ENCODE measurements around the gene TLX2.
A peak's percentile ranks its signal among the peaks of the same experiment; 100 is the strongest.
"Not testable (repeated sequence)": the region's sequence is repeated elsewhere in the genome, so short reads cannot be mapped to it uniquely, and the experiment has no call there.

Gene TLX2

DNA sequence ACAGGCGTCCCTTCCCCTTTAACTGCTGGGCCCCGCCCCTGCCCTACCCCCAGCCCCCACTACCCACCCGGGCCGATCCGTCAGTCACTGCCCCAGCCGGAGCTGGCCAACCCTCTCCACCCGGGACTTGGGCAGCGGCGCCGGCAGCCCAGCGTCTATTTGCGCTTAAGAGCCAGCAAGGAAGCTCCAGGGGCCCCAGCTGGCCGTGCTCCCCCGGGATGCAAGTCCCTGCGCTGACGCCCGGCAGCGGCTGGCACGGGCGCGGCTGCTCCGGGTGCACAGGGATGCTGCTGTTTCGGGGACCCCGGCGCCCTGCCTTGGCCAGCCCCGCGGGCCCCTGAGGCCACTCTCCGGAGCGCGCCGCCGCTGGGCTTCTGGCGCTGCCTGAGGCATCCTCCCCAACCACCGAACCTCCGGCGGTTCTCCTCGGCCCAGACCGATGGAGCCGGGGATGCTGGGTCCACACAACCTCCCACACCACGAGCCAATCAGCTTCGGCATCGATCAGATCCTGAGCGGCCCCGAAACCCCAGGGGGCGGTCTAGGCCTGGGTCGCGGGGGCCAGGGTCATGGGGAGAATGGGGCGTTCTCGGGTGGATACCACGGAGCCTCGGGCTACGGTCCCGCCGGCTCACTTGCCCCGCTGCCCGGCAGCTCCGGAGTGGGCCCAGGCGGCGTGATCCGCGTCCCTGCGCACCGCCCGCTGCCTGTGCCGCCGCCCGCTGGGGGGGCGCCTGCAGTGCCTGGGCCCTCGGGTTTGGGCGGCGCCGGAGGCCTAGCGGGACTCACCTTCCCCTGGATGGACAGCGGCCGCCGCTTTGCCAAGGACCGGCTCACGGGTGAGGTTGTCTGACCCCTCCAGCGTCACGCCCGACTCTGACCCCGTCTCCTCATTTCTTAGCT lies at the start of gene TLX2:
Gene TLX2, plus strand, starts transcription at position 83 of the 903 bp plus-strand sequence. Its CDS starts 357 bp downstream, at position 440.
- H3K4me3 ChIP-seq (ENCODE audit: low read depth, low read length) = no peak within 1 kb of the TSS
- DNase-seq (ENCODE audit: low read depth, low spot score) = no peak
- in situ Hi-C loops (cut with HindIII; ENCODE audit: low sequenced_read_pairs) = no loop called here
- TF ChIP-seq, protein P1, sequence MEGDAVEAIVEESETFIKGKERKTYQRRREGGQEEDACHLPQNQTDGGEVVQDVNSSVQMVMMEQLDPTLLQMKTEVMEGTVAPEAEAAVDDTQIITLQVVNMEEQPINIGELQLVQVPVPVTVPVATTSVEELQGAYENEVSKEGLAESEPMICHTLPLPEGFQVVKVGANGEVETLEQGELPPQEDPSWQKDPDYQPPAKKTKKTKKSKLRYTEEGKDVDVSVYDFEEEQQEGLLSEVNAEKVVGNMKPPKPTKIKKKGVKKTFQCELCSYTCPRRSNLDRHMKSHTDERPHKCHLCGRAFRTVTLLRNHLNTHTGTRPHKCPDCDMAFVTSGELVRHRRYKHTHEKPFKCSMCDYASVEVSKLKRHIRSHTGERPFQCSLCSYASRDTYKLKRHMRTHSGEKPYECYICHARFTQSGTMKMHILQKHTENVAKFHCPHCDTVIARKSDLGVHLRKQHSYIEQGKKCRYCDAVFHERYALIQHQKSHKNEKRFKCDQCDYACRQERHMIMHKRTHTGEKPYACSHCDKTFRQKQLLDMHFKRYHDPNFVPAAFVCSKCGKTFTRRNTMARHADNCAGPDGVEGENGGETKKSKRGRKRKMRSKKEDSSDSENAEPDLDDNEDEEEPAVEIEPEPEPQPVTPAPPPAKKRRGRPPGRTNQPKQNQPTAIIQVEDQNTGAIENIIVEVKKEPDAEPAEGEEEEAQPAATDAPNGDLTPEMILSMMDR (IDR thresholded peaks at IDR 0.05; ENCODE audit: low read depth, low read length) = no peak

DNA sequence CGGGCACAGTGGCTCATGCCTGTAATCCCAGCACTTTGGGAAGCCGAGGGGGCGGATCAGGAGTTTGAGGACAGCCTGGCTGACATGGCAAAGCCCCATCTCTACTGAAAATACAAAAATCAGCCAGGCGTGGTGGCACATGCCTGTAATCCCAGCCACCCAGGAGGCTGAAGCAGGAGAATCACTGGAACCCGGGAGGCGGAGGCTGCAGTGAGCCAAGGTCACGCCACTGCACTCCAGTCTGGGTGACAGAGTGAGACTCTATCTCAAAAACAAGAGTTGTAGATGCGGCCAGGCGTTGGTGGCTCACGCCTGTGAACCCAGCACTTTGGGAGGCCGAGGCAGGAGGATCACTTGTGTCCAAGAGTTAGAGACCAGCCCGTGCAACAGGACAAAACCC lies 43.5 kb upstream of the TLX2 start:
- in situ Hi-C loops (cut with HindIII; ENCODE audit: low sequenced_read_pairs); H3K4me3 ChIP-seq (ENCODE audit: low read depth, low read length); DNase-seq (ENCODE audit: low read depth, low spot score): not testable (repeated sequence)

DNA sequence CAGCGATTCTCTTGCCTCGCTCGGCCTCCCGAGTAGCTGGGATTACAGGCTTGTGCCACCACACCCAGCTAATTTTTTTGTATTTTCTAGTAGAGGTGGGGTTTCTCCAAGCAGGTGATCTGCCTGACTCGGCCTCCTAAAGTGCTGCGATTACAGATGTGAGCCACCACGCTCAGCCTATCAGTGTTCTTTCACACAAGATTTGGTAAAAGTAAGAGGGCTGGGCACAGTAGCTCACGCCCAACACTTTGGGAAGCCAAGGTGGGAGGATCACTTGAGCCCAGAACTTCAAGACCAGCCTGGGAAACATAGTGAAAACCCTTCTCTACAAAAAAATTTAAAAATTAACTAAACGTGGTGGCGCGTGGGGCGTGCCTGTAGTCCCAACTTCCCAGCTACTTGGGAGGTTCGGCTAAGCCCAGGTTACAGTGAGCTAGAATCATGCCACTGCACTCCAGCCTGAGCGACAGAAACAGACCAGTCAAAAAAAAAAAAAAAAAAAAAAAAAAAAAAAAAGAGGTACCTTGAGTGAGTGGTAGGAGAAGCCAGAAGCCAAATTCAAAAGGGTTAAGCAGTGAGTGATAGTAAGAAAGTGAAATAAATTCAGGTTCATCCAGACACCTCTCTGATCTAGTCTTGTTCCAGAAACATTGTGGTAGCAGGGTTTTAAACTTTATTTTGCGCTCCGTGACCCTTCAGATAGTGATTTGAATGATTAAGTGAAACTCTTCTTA lies 42.8 kb upstream of the TLX2 start:
- no peak for DNase-seq (ENCODE audit: low read depth, low spot score)
- peak overlapping the region; percentile 64 for H3K4me3 ChIP-seq (ENCODE audit: low read depth, low read length)
- TF ChIP-seq, protein P1 (IDR thresholded peaks at IDR 0.05; ENCODE audit: low read depth, low read length) = no peak
- in situ Hi-C loops (cut with HindIII; ENCODE audit: low sequenced_read_pairs) = no loop called here

DNA sequence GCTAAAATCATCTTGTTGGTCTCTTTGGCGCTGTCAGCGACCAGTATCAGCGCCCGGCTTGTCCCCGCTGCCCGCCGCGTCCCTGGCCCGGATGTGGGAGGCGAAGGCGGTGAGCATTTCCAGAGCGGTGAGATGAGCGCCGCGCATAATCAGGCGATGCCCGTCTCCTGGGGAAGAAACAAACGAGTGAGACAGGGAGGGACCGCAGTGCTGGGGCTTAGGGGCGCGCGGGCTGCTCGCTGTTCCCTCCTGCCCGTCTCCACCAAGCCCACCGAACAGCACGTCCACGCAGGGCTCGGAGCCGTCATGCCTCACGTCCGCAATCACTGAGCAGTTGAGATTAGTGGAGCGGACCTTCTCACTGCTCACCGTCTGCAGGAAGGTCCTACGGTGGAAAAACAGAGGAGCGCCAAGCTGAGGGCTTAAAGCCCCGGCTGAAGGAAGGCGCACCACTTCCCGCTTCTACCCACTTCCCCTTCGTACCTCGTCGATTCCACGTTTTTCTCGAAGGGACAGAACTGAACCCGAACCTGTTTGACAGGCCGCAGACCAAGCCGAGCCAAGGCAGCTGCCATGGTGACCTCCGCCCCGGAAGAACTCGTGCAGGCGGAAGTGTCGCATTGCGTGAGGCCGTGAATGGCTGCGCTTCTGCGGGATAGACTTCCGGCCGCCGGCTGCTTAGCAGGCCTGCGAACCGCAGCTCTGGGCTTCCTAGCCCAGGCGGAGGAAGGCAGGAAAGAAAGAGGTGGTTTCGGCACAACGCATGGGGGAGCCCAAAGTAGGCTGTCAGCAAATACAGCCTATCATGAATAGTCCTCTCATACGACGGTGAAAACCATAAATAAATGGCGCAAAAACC lies 41.9 kb upstream of the TLX2 start, which contains the start of gene MRPL53:
Gene MRPL53, minus strand, starts transcription at position 595 of the 859 bp plus-strand sequence. Its CDS starts 20 bp downstream, at position 575.
- peak; percentile 93 for DNase-seq (ENCODE audit: low read depth, low spot score)
- H3K4me3 ChIP-seq (ENCODE audit: low read depth, low read length) = peak within 1 kb of the TSS; percentile 64
- TF ChIP-seq, protein P1 (IDR thresholded peaks at IDR 0.05; ENCODE audit: low read depth, low read length) = no peak
- in situ Hi-C loops (cut with HindIII; ENCODE audit: low sequenced_read_pairs) = no loop called here

DNA sequence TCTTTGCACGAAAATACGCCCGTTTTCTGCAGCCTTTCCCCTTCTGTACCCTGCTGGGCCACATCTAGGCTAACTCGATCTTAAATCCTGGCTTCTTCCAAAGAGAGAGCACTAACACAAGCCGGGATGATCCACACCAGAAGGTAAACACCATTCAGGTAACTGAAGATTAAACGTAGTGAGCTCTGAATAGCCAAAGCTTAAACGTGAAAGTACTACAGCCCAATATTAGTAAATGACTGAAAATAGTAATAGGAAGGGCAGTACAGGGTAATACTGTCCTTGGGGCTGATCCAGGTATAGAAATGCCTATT lies 41.3 kb upstream of the TLX2 start:
- peak overlapping the region; percentile 64 for H3K4me3 ChIP-seq (ENCODE audit: low read depth, low read length)
- DNase-seq (ENCODE audit: low read depth, low spot score) = no peak
- in situ Hi-C loops (cut with HindIII; ENCODE audit: low sequenced_read_pairs) = no loop called here
- TF ChIP-seq, protein P1 (IDR thresholded peaks at IDR 0.05; ENCODE audit: low read depth, low read length) = no peak

DNA sequence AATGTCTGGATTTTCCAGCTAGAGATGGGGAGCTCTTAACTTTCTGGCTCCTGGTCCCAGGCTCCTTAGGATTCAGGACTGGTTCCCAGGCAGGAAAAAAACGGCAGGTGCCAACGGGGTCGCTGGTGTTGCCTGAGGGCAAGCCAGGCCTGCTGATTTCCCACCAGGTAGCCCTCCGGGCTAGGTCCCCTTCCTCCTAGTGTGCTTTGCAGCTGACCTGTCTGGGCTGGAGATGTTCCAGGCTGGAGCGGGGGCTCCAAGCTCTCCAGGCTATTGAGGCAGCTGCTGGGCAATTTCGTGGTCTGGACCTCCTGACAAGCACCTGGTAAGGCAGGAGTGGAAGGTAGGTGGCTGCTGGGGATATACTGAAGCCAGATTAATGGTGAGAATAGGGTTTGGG lies 39.8 kb upstream of the TLX2 start:
- no peak overlapping the region for H3K4me3 ChIP-seq (ENCODE audit: low read depth, low read length)
- TF ChIP-seq, protein P1 (IDR thresholded peaks at IDR 0.05; ENCODE audit: low read depth, low read length) = no peak
- DNase-seq (ENCODE audit: low read depth, low spot score) = no peak
- in situ Hi-C loops (cut with HindIII; ENCODE audit: low sequenced_read_pairs) = no loop called here
